Measurements from ENCODE around the gene HOXA7. TPM values are rescaled to one million over a fixed set of nuclear protein-coding genes. Genes with fewer than 3 reads are reported as not detected.

The HOXA7 gene
- total and polyA plus RNA-seq, 10 of the 15 experiments (the other 5 are each of a cell fraction or from before 2014, with no cell fraction given): not detected

- no peak for TF ChIP-seq ETV6 (conservative IDR thresholded peaks at IDR 0.05 in 1 of 2, IDR thresholded peaks at IDR 0.05 in 1 of 2; ENCODE audit: borderline replicate concordance in 1 of 2, low read depth in 1 of 2)
- TF ChIP-seq FOS (IDR thresholded peaks at IDR 0.05; ENCODE audit: borderline replicate concordance, extremely low read depth, insufficient read length): no peak
- TF ChIP-seq MLLT1 (IDR thresholded peaks at IDR 0.05): no peak
- no peak for TF ChIP-seq MTA2 (IDR thresholded peaks at IDR 0.05; ENCODE audit: low read depth)
- no peak for TF ChIP-seq NBN (IDR thresholded peaks at IDR 0.05)
- no peak for TF ChIP-seq POLR2A (IDR thresholded peaks at IDR 0.05; ENCODE audit: low read depth, low read length)
- no peak for TF ChIP-seq ATF2 (IDR thresholded peaks at IDR 0.05; ENCODE audit: low read length)
- no peak for TF ChIP-seq SMAD1 (IDR thresholded peaks at IDR 0.05; ENCODE audit: low read depth, partially characterized antibody)
Observed at GRCh38 chr7:27184337-27185012, 28.0 kb upstream of the HOXA7 start (continued).

DNA sequence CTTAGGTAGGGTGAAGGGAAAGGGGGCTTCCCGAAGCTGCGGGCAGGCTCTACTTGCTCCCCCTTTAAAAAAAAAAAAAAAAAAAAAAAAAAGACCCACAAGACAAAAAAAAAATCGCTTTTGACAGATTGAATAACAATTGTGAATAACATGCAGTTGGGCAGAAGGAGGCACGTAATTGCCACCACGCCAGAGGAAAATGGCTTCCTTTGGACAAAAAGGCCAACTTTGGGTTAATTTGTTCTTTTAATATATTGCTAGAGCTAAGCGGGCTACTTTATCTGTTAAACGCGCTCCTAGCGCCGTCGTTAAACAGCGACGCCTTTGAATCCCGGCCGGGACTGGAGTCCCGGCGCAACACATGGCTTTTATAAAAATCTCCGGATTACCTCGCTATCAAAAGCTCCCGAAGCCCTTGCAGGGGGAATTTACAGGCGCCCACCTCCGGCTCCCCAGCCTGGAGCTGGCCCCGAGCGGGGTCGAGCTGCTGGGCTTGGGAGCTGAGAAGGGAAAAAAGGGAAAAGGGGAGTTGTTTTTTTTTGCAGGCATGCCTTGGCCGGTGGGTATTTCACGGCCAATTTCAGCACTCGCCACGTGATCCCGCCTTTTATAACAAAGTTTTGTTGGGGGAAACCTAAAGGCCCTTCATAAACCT, 27.3 kb upstream of the HOXA7 start:
- no peaks in the 10 kb centered on the region for H3K4me1 ChIP-seq (ENCODE audit: control insufficient read depth, insufficient read depth, low read length)
- POLR2A ChIA-PET: no interaction called here
- no peak overlapping the region for H3K27ac ChIP-seq (ENCODE audit: control insufficient read depth, insufficient read depth)
- no peaks in the 10 kb centered on the region for H3K79me2 ChIP-seq (ENCODE audit: control insufficient read depth, insufficient read depth, low read length)
- peaks cover 33 to 45% of the 10 kb centered on the region in 2 experiments for H3K27me3 ChIP-seq (replicated peaks in 1 of 2; ENCODE audit: control insufficient read depth in 2 of 2, insufficient read depth in 2 of 2, low read length in 1 of 2)
- BruUV-seq (replicated peaks): no TSS peak
- no peak for FAIRE-seq
- WGBS (ENCODE audit: insufficient coverage, insufficient replicate concordance, low lambda C conversion rate, missing lambda C conversion rate): 33% methylated on average over 30 of the region's 30 CpGs
- no peak for DNase-seq (ENCODE audit: low read depth, low spot score)
- no peak overlapping the region; the same call in 1 of the 2 replicates for H2AFZ ChIP-seq (ENCODE audit: control insufficient read depth, low read depth, low read length)
- RAD21 ChIA-PET (ENCODE audit: unreplicated experiment): interaction anchor here (0.7 to 1.4 kb wide), 2 partner anchors 12 to 1820 kb away, joined by 3 to 4 read pairs; no protein-coding TSS in a partner anchor
- no peaks in the 10 kb centered on the region for H4K20me1 ChIP-seq (ENCODE audit: control insufficient read depth, insufficient read depth)
- intact Hi-C loops (cut with micrococcal nuclease; ENCODE audit: unreplicated experiment): no loop called here
- peak overlapping the region; percentile 22; the same call in 1 of the 2 replicates for H3K4me2 ChIP-seq (ENCODE audit: control insufficient read depth, insufficient read depth)
- H3K4me3 ChIP-seq: no peak overlapping the region
- in situ Hi-C loops (cut with MboI): no loop called here
- SMC1A ChIA-PET (ENCODE audit: uncharacterized antibody, unreplicated experiment): no interaction called here
- no peaks in the 10 kb centered on the region for H3K36me3 ChIP-seq (ENCODE audit: control insufficient read depth in 2 of 2, insufficient read depth in 2 of 2, low read length in 1 of 2)
- no peak overlapping the region for H3K9ac ChIP-seq (ENCODE audit: control insufficient read depth, insufficient read depth, low read length)
- CTCF ChIA-PET: no interaction called here
- ATAC-seq: no peak
- H3K9me3 ChIP-seq (replicated peaks; ENCODE audit: control insufficient read depth, insufficient read depth, low read length): no peaks in the 10 kb centered on the region; the same call in 2 of the 3 replicates
- TF ChIP-seq EP300 (IDR thresholded peaks at IDR 0.05; ENCODE audit: borderline replicate concordance in 1 of 2, control insufficient read depth in 1 of 2, low read depth in 2 of 2, low read length in 2 of 2): no peak
- TF ChIP-seq, protein P1, sequence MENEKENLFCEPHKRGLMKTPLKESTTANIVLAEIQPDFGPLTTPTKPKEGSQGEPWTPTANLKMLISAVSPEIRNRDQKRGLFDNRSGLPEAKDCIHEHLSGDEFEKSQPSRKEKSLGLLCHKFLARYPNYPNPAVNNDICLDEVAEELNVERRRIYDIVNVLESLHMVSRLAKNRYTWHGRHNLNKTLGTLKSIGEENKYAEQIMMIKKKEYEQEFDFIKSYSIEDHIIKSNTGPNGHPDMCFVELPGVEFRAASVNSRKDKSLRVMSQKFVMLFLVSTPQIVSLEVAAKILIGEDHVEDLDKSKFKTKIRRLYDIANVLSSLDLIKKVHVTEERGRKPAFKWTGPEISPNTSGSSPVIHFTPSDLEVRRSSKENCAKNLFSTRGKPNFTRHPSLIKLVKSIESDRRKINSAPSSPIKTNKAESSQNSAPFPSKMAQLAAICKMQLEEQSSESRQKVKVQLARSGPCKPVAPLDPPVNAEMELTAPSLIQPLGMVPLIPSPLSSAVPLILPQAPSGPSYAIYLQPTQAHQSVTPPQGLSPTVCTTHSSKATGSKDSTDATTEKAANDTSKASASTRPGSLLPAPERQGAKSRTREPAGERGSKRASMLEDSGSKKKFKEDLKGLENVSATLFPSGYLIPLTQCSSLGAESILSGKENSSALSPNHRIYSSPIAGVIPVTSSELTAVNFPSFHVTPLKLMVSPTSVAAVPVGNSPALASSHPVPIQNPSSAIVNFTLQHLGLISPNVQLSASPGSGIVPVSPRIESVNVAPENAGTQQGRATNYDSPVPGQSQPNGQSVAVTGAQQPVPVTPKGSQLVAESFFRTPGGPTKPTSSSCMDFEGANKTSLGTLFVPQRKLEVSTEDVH (IDR thresholded peaks at IDR 0.05; ENCODE audit: low read depth, partially characterized antibody): no peak
